HepG2 (cell line): ENCODE data around the gene C18orf54.

Source experiments
- POLR2A ChIP-seq, 2 experiments: IDR thresholded peaks; 2 replicates each; pipeline ENCODE4 v1.6.1; 2011; ENCODE audit warnings: low read depth in 2 of 2, low read length in 2 of 2, mild to moderate bottlenecking in 1 of 2, moderate library complexity in 1 of 2; ENCODE audit not compliant: insufficient read depth in 1 of 2
- TF ChIP-seq, protein P1 (sequence below): sonication (generic); formaldehyde crosslinking; IDR thresholded peaks from 2 replicates; pipeline ENCODE4 v1.5.0; 2020; ENCODE audit warnings: mild to moderate bottlenecking, missing genetic modification reagents

DNA sequence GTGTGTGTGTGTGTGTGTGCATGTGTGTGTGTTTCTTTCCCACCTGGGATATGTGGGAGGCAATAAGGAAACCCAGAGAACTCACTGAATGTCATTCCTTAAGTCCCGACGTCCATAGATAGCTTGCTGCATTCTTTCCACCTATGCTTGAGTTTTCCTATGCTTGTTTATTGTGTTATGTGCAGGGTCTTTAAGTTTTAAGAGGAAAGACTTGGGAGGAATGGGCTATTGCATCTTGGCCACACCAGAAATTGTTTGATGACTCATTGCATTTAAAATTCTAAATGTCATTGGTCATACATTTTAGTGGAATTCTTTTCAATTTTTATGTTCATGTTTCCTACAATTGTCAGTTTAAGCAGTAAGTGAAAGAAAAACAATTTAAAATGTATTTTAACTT is 33.7 kb upstream of the C18orf54 start:
- TF ChIP-seq, protein P1, sequence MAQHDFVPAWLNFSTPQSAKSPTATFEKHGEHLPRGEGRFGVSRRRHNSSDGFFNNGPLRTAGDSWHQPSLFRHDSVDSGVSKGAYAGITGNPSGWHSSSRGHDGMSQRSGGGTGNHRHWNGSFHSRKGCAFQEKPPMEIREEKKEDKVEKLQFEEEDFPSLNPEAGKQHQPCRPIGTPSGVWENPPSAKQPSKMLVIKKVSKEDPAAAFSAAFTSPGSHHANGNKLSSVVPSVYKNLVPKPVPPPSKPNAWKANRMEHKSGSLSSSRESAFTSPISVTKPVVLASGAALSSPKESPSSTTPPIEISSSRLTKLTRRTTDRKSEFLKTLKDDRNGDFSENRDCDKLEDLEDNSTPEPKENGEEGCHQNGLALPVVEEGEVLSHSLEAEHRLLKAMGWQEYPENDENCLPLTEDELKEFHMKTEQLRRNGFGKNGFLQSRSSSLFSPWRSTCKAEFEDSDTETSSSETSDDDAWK (CRISPR knock-in tag) = no peak
- no peak for TF ChIP-seq POLR2A (IDR thresholded peaks at IDR 0.05; ENCODE audit: insufficient read depth in 1 of 2, low read depth in 2 of 2, low read length in 2 of 2)
